H1 (cell line): ENCODE data around the gene ITGA11. TPM values are rescaled to one million over a fixed set of nuclear protein-coding genes. Genes with fewer than 3 reads are reported as not detected.

Experiments used
- ASH2L ChIP-seq: fragments of 200-600, 300-600 bp; sonication (generic); IDR thresholded peaks from one replicate; pipeline ENCODE4 v1.7.1; 2017; ENCODE audit warnings: low read length
- EGR1 ChIP-seq: IDR thresholded peaks from 2 replicates; pipeline ENCODE4 v1.6.1; 2011; ENCODE audit warnings: low read depth, low read length, borderline replicate concordance
- GABPA ChIP-seq: IDR thresholded peaks from 2 replicates; pipeline ENCODE4 v1.6.1; 2011; ENCODE audit warnings: mild to moderate bottlenecking, low read length, moderate library complexity, borderline replicate concordance; ENCODE audit not compliant: insufficient read depth
- KDM4A ChIP-seq: IDR thresholded peaks from one replicate; pipeline ENCODE4 v1.7.1; 2012; ENCODE audit warnings: low read depth, mild to moderate bottlenecking, moderate library complexity, low read length, inconsistent platforms; ENCODE audit not compliant: severe bottlenecking
- MAFK ChIP-seq: IDR thresholded peaks from 2 replicates; pipeline ENCODE4 v1.6.1; 2012; ENCODE audit warnings: low read depth, mild to moderate bottlenecking, improper control_type of control experiment, low read length
- NANOG ChIP-seq: IDR thresholded peaks from 2 replicates; pipeline ENCODE4 v1.6.1; 2011; ENCODE audit warnings: low read length, low read depth, mild to moderate bottlenecking, inconsistent platforms; ENCODE audit not compliant: insufficient read depth, poor library complexity, severe bottlenecking
- RAD21 ChIP-seq, 2 experiments: IDR thresholded peaks in 1 of 2; conservative IDR thresholded peaks in 1 of 2; 2 replicates each; pipeline ENCODE4 v1.6.1; 2011; ENCODE audit warnings: low read depth in 2 of 2, low read length in 2 of 2, improper control_type of control experiment in 1 of 2, inconsistent platforms in 1 of 2, mild to moderate bottlenecking in 1 of 2, moderate library complexity in 1 of 2
- RFX5 ChIP-seq: IDR thresholded peaks from 2 replicates; pipeline ENCODE4 v1.6.1; 2011; ENCODE audit warnings: low read depth, low read length, improper control_type of control experiment, borderline replicate concordance
- SAP30 ChIP-seq: fragments of 300-600 bp; sonication (generic); IDR thresholded peaks from 2 replicates; pipeline ENCODE4 v1.7.1; 2012; ENCODE audit warnings: low read length, moderate library complexity, mild to moderate bottlenecking, inconsistent platforms; ENCODE audit not compliant: insufficient read depth, insufficient replicate concordance
- SIX5 ChIP-seq: IDR thresholded peaks from 2 replicates; pipeline ENCODE4 v1.6.1; 2011; ENCODE audit warnings: mild to moderate bottlenecking, low read depth, low read length
- SRF ChIP-seq: IDR thresholded peaks from 2 replicates; pipeline ENCODE4 v1.6.1; 2011; ENCODE audit warnings: mild to moderate bottlenecking, low read depth, low read length, moderate library complexity
- polyA plus RNA-seq, 7 experiments: library from polyadenylated mRNA; depleted of rRNA in 3 of 7; stranded (reverse) in 5 of 7; unstranded in 2 of 7; fragments of >200 nt in 5 of 7; fragments of 200-250 nt in 2 of 7; gene quantifications; 1 replicate in 5 of 7; 2 replicates in 1 of 7; 4 replicates in 1 of 7; pipeline versions ENCODE4 v1.2.1 to v1.2.3, GENCODE V29; 2011 to 2013; ENCODE audit warnings: missing spikeins in 2 of 7, mixed read lengths in 2 of 7
- total RNA-seq: library from RNA; stranded (reverse); fragmentation: NEBNext Ultra II Directional; extraction: Animal tissue kit (Norgen Biotek cat#: 25700); gene quantifications from 2 replicates; pipeline ENCODE4 v1.2.1, GENCODE V29; 2021
- TF ChIP-seq, protein P1 (sequence below): fragments of 300-600 bp; sonication (generic); IDR thresholded peaks from 2 replicates; pipeline ENCODE4 v1.7.1; 2012; ENCODE audit warnings: low read length, moderate library complexity, mild to moderate bottlenecking, inconsistent platforms; ENCODE audit not compliant: insufficient replicate concordance

Gene ITGA11
- total and polyA plus RNA-seq, 2 of the 8 experiments (the other 6 are each of a cell fraction or from before 2014, with no cell fraction given), result 0.05 to 0.06 TPM

DNA sequence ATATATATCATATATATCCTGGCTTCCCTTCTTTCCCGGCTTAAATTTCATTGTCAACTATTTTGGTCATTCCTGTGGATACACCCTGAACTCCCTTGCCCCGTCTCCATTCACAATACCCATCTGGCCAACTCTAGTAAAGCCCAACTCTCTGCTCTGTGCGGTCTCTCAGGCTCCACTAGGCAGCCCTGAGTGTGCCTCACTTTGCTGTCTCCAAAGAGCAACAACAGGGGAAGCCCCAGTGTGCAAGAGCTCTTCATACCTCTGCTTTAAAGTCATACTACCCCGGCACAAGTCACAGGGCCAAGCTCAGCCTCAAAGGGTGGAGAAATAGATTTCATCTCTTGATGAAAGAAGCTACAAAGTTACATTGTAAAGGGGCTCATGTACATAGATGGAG is 173.3 kb downstream of the ITGA11 start (continued):
- TF ChIP-seq, protein P1, sequence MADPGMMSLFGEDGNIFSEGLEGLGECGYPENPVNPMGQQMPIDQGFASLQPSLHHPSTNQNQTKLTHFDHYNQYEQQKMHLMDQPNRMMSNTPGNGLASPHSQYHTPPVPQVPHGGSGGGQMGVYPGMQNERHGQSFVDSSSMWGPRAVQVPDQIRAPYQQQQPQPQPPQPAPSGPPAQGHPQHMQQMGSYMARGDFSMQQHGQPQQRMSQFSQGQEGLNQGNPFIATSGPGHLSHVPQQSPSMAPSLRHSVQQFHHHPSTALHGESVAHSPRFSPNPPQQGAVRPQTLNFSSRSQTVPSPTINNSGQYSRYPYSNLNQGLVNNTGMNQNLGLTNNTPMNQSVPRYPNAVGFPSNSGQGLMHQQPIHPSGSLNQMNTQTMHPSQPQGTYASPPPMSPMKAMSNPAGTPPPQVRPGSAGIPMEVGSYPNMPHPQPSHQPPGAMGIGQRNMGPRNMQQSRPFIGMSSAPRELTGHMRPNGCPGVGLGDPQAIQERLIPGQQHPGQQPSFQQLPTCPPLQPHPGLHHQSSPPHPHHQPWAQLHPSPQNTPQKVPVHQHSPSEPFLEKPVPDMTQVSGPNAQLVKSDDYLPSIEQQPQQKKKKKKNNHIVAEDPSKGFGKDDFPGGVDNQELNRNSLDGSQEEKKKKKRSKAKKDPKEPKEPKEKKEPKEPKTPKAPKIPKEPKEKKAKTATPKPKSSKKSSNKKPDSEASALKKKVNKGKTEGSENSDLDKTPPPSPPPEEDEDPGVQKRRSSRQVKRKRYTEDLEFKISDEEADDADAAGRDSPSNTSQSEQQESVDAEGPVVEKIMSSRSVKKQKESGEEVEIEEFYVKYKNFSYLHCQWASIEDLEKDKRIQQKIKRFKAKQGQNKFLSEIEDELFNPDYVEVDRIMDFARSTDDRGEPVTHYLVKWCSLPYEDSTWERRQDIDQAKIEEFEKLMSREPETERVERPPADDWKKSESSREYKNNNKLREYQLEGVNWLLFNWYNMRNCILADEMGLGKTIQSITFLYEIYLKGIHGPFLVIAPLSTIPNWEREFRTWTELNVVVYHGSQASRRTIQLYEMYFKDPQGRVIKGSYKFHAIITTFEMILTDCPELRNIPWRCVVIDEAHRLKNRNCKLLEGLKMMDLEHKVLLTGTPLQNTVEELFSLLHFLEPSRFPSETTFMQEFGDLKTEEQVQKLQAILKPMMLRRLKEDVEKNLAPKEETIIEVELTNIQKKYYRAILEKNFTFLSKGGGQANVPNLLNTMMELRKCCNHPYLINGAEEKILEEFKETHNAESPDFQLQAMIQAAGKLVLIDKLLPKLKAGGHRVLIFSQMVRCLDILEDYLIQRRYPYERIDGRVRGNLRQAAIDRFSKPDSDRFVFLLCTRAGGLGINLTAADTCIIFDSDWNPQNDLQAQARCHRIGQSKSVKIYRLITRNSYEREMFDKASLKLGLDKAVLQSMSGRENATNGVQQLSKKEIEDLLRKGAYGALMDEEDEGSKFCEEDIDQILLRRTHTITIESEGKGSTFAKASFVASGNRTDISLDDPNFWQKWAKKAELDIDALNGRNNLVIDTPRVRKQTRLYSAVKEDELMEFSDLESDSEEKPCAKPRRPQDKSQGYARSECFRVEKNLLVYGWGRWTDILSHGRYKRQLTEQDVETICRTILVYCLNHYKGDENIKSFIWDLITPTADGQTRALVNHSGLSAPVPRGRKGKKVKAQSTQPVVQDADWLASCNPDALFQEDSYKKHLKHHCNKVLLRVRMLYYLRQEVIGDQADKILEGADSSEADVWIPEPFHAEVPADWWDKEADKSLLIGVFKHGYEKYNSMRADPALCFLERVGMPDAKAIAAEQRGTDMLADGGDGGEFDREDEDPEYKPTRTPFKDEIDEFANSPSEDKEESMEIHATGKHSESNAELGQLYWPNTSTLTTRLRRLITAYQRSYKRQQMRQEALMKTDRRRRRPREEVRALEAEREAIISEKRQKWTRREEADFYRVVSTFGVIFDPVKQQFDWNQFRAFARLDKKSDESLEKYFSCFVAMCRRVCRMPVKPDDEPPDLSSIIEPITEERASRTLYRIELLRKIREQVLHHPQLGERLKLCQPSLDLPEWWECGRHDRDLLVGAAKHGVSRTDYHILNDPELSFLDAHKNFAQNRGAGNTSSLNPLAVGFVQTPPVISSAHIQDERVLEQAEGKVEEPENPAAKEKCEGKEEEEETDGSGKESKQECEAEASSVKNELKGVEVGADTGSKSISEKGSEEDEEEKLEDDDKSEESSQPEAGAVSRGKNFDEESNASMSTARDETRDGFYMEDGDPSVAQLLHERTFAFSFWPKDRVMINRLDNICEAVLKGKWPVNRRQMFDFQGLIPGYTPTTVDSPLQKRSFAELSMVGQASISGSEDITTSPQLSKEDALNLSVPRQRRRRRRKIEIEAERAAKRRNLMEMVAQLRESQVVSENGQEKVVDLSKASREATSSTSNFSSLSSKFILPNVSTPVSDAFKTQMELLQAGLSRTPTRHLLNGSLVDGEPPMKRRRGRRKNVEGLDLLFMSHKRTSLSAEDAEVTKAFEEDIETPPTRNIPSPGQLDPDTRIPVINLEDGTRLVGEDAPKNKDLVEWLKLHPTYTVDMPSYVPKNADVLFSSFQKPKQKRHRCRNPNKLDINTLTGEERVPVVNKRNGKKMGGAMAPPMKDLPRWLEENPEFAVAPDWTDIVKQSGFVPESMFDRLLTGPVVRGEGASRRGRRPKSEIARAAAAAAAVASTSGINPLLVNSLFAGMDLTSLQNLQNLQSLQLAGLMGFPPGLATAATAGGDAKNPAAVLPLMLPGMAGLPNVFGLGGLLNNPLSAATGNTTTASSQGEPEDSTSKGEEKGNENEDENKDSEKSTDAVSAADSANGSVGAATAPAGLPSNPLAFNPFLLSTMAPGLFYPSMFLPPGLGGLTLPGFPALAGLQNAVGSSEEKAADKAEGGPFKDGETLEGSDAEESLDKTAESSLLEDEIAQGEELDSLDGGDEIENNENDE, result no peak
- TF ChIP-seq GABPA (no peak), SIX5 (no peak), KDM4A (no peak), EGR1 (no peak), NANOG (no peak), SRF (no peak), MAFK (no peak), RAD21 (IDR thresholded peaks at IDR 0.05 in 1 of 2, conservative IDR thresholded peaks at IDR 0.05 in 1 of 2; ENCODE audit: low read depth in 2 of 2, low read length in 2 of 2) (no peak), ASH2L (no peak), SAP30 (no peak), RFX5 (no peak)
